ENCODE measurements around the gene HEBP1.

DNA sequence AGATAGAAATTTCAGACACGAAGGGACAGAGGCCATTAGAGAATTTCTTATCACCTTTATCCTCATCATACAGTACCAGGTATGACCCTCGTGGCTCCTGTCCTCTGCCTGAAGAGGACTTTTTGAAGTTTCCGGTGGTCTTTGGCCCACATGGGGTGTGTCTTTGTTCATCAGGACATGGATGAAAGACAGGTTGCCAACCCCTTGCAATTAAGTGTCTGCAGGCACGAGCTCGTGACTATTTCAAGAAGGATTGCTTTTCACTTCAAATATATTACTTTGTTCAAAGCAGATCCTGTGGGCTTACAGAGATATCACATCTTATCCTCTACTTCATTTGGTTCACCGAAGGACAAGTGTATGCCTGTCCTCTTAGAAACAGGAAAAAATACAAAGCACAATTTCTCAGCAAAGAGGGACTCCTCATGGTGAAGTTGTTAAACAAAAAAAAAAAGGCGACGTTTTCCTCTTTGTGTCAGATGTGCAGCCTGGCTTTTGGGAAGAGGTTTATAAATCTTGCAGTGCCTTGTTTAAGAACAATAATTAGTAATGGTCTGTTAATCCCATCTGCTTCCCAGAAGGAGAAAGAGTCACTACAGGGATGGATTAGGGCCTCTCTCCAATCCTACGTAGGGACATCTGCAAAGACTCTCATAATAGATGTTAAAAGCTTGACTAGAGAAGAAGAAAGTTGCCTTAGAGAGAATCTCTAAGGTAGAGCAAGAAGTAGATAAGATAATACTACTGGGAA, 30.7 kb upstream of the HEBP1 start:
- no peak for TF ChIP-seq CTCF (IDR thresholded peaks at IDR 0.05)
- no peak for TF ChIP-seq POLR2A (IDR thresholded peaks at IDR 0.05)

Measured in Peyer's patch (tissue), 4 donors.